Activated T-cell treated with anti-CD3 and anti-CD28 coated beads for 24 hours (primary cell): Measurements from ENCODE around the gene TNS1.
"Not testable (repeated sequence)": the region's sequence is repeated elsewhere in the genome, so short reads cannot be mapped to it uniquely, and the experiment has no call there.

Source experiments
- DNase-seq: peaks from one replicate; pipeline ENCODE4 v3.0.0-alpha.2; 2020; ENCODE audit warnings: low read depth

Gene TNS1

DNA sequence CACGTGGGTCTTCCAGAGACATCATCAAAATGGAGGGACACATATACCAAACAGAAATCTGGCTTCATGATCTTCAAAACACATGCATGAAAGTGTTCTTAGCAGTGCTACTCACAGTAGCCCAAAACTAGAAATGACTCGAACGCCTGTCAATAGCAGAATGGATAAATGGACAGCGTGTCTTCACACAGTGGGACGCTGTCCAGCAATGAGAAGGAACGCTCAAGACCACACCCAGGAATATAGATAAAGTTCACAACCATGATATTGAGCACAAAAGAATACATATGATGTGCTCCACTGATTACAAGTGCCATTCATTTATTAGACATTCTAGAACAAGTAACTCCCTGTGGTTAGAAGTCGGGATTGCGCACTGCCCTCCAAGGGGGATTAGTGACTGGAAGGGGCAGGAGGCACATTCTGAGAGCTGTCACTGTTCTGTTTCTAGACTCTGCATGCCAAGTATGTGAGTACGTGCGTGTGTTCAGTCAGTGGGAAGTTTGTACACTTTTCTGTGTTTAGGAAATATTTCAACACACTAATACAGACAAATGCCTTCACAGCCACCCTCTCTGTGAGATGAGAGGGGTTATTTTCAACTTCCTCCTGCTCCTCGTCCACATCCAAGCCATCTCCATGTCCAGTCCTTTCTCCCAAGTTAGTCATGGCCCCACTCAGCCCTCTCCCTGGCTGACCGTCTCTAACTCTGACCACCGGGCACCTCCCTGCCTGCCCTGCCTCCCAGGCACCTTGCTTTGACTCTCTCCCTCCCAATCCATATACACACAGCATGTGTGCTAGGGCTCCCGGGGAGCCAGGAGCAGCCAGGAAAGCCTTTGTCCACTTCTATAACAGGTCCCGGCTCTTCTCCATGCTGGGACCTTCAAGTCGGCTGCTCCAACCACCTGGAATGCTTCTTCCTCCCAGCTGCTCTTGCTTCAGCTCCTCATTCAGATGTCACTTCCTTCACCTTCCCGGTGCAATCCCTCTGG is 26.9 kb upstream of the TNS1 start:
- no peak for DNase-seq

- no peak for DNase-seq
Measured at GRCh38 chr2:218028562-218029348, 26.0 kb upstream of the TNS1 start.

GRCh38 chr2:218028189-218028495 is 25.3 kb upstream of the TNS1 start:
- no peak for DNase-seq

- no peak for DNase-seq
Measured at GRCh38 chr2:218027426-218028188, 24.8 kb upstream of the TNS1 start.

DNA sequence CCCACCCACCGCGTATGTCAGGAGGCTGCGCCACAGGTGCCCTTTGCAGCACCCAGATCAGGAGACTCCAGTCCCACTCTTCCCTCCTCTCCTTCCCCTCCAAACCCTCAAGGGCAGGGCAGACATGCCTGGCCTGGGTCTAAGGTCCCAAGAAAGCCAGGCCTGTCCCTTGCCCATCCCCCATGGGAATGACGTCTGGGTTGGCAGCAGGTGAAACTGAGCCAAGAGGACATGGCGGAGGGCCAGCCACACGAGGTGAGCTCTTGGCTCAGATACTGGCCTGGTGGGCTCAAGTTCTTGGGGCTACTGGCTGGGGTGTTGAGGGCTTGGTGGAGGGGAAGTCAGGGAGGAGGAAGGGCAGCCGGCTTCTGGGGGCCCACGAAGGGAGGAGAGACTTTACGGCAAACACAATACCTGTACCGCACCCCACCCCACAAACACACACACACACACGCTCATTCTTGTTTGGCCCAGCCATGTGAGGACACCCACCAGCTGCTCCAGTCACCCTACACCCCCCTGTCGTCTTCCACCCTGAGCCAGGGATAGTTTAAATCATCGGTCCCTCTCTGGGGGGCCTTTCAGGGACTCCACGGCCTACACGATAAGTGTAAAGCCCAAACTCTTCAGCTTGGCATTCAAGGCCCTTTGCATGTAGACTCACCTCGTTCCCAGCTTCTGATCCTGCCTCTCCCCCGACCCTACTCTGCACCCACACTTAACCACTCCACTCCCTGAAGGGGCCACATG is 24.1 kb upstream of the TNS1 start:
- no peak for DNase-seq

DNA sequence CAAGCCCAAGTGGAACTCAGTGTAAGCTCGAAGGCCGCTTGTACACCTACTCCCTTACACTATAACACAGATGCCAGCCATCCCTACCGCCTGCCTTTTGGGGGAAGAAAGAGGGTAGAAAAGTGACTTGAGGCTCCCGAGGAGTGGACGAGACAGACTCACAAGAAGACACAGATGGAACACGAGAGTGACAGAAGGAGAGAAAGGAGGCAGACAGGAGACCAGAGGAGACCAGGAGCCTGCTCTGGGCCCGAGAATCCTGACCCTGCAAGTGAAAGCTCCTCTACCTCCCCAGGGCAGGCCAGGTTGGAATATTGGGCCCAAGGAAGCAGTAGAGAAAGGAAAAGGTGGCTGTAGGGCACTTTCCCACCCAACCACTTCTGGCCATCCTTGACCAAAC is 23.4 kb upstream of the TNS1 start:
- no peak for DNase-seq

GRCh38 chr2:218024871-218025270 is 22.1 kb upstream of the TNS1 start:
- DNase-seq, result no peak

DNA sequence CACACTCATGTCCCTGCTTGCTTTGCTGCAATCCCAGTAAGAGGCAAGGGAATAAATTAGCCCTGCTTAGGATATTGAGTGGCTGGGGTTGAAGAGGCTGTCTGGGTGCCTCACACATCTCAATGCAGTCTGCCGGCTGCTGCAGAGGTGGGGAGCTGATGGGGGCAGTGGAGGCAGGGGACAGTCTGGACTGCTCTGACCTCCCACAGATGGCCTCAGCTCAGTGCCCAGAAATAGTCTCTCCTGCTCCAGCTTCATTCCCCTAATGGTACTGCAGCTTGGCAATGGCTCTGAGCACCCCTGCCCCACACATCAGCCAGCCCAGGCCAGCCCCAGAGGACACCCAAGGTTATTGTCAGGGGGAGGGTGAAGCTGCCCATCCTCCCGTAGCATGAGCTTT is 21.5 kb upstream of the TNS1 start:
- no peak for DNase-seq

DNA sequence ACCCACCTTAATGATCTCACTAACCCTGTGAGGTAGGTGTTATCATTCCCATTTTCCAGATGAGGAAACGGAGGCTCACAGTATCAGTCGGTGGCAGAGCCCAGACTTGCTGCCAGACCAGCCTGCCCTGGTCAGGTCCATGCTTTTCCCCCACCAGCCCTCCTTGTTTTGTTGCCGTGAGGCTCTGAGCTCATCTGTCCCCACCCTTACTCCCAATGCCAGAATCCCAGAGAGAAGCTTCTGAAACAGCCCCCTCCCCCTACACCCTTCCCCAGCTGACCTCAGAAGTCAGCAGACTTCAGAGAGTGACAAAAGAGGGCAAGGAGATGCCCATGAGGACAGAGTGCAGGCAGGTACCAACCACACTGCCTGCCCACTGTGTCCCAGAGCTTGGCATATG is 20.8 kb upstream of the TNS1 start:
- no peak for DNase-seq

- DNase-seq, result no peak
Measured at GRCh38 chr2:218022851-218023530, 20.2 kb upstream of the TNS1 start.

DNA sequence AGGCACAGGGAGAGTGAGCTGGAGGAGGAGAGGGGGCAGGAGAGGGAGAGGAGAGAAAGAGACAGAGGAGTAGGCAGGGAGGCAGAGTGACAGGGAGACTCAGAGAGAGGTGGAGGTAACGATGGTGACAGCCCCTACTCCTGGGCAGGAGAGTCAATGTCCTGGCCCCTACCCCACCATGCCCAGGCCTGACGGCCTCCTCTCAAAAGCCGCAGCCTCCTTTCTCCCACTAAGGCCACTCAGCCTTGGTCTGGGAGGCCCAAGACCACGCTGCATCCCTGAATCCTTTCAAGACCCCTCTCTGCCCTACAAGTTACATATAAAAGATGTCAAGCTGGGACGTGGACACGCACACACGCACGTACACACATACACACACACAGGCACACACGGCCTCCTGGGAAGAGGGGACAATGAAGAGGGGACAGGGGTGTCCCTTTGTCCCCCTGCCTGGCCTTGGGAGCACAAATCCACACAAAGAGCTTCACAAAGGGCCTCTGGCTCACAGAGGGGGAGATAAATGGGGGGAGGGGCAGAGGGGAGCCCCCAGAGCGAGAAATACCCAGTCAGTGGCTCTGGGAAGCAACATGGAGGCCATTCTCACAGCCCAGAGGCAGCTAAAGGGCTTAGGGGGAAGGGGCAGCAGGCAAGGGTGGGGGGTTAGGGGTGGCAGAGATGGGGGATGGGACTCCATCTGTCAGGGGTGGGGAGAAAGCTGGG is 19.5 kb upstream of the TNS1 start:
- no peak for DNase-seq

- no peak for DNase-seq
Measured at GRCh38 chr2:218021536-218022071, 18.8 kb upstream of the TNS1 start.

GRCh38 chr2:218020966-218021535 is 18.3 kb upstream of the TNS1 start:
- no peak for DNase-seq

DNA sequence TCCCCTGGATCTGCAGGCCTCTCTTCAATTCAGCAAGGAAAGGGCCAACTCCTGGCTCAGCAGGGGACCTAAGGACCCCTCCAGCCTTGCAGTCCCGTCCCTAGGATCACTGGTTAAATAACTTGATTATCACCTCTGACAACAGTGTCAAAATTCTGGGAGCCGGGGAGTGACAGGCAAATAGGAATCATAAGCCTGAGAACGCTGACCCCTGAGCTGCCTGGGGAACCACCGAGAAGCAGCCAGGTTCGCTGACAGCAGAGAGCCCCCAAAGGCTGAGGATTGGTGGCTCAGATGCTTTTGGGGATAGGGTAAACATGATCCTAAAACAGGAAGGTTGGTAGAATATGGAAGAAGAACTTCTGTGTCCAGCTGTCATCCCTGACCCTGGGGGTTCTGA is 17.5 kb upstream of the TNS1 start:
- no peak for DNase-seq

GRCh38 chr2:218019411-218020060 is 16.7 kb upstream of the TNS1 start:
- DNase-seq, result no peak

DNA sequence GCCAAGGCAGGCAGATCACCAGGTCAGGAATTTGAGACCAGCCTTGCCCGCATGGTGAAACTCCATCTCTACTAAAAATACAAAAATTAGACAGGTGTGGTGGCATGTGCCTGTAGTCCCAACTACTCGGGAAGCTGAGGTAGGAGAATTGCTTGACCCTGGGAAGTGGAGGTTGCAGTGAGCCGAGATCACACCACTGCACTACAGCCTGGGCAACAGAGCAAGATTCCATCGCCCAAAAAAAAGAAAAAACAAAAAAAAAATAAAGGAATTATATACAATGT is 16.0 kb upstream of the TNS1 start:
- not testable (repeated sequence) for DNase-seq

DNA sequence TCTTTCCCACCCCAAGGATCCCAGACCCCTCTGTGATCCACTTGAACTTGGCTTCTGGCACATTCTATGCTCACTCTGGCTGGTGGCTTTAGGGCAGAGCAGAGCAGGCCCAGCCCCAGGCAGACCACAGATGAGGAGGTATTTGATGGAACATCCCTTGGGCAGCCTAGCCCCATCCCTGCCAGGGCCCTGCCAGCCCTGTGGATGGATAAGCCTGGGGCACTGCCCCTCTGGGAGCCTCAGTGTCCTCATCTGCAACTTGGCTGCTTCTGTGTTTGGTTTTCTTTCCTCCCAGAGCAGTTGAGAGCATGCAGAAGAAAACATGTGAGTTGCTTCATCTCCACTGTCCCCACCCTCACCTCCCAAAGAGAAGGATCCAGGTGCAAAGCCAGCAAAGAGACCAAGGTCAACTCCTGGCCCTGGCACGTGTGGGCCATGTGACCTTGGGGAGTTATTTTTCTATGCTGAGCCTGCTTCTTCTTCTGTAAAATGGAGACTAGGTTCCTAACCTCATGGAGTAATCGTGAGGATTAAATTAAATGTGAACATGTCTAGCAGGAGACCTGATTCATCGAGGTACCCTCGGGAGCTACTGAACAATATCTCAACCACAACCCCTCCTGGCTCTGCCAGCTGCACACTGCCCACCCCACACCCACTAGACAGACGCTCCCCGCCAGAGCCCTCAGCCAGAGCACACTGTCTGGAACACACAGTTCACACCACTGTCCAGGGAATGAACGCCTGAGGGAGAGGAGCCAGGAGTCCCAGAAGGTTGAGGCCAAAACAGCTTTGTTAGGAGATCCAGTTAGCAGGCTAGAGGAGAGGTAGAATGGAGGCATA is 14.6 kb upstream of the TNS1 start:
- no peak for DNase-seq

DNA sequence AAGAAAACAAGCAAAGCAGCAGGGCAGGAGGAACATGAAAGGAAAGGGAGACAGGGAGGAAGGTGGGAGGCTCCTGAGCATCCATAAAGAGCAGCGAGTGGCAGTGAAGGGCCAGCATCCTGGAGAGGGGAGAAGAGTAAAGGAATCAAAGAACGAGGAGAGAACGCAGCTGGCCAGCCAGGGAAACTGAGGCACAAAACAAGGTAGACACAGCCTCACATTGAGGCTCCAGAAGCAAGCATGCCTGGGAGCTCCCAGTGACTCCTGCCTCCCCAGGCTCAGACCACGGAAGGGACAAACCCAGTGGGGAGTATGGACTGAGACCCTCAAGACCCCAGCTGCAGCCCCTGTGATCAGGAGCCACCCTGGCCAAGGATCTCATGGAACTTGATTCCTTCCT is 14.0 kb upstream of the TNS1 start:
- no peak for DNase-seq
